Ectodermal cell (in vitro differentiated cells): ENCODE measurements around the gene SLC18A3.

Experiments used
- H3K27ac ChIP-seq: 2 replicates; pipeline ENCODE4 v1.7.0; 2013; ENCODE audit warnings: mild to moderate bottlenecking, low read depth, low read length; ENCODE audit not compliant: insufficient read depth, poor library complexity, severe bottlenecking
- H3K27me3 ChIP-seq: 2 replicates; pipeline ENCODE4 v1.7.0; 2013; ENCODE audit warnings: mild to moderate bottlenecking, low read length; ENCODE audit not compliant: insufficient read depth, control insufficient read depth, poor library complexity, severe bottlenecking
- H3K36me3 ChIP-seq: one replicate; pipeline ENCODE4 v1.7.0; 2013; ENCODE audit warnings: low read length; ENCODE audit not compliant: control insufficient read depth, insufficient read depth
- H3K4me1 ChIP-seq: one replicate; pipeline ENCODE4 v1.7.0; 2013; ENCODE audit warnings: low read length; ENCODE audit not compliant: control insufficient read depth, insufficient read depth
- H3K4me3 ChIP-seq: 2 replicates; pipeline ENCODE4 v1.7.0; 2013; ENCODE audit warnings: low read depth, low read length, control low read depth; ENCODE audit not compliant: insufficient read depth
- H3K9me3 ChIP-seq: 2 replicates; pipeline ENCODE4 v1.7.0; 2013; ENCODE audit warnings: mild to moderate bottlenecking, low read length, moderate library complexity; ENCODE audit not compliant: control insufficient read depth
- WGBS, 2 experiments: methylation state at CpG; one replicate each; pipeline ENCODE4 v1.1.7; 2013; ENCODE audit warnings: missing lambda C conversion rate in 2 of 2; 5-methylcytosine and 5-hydroxymethylcytosine counted together

The SLC18A3 gene

GRCh38 chr10:49643241-49644034 is 33.3 kb downstream of the SLC18A3 start:
- no peaks in the 10 kb centered on the region for H3K27me3 ChIP-seq
- no peaks in the 10 kb centered on the region for H3K9me3 ChIP-seq
- H3K27ac ChIP-seq, result no peak overlapping the region
- no peaks in the 10 kb centered on the region for H3K36me3 ChIP-seq
- 92% methylated on average over 5 of the region's 5 CpGs for WGBS, 2 experiments
- no peak overlapping the region for H3K4me3 ChIP-seq
- H3K4me1 ChIP-seq, result no peaks in the 10 kb centered on the region

GRCh38 chr10:49644035-49644646 is 34.0 kb downstream of the SLC18A3 start:
- Histone ChIP-seq H3K4me3 (no peak overlapping the region), H3K27me3 (no peaks in the 10 kb centered on the region)
- 93 to 94% methylated on average over 7 of the region's 7 CpGs for WGBS, 2 experiments

GRCh38 chr10:49645417-49645816 is 35.3 kb downstream of the SLC18A3 start:
- Histone ChIP-seq H3K27ac (no peak overlapping the region), H3K9me3 (no peaks in the 10 kb centered on the region), H3K4me1 (no peaks in the 10 kb centered on the region), H3K4me3 (no peak overlapping the region), H3K36me3 (no peaks in the 10 kb centered on the region), H3K27me3 (no peaks in the 10 kb centered on the region)
- 93 to 94% methylated on average over 8 of the region's 8 CpGs for WGBS, 2 experiments

More at GRCh38 chr10:49644035-49644646, 34.0 kb downstream of the SLC18A3 start:
- Histone ChIP-seq H3K4me1 (no peaks in the 10 kb centered on the region), H3K9me3 (no peaks in the 10 kb centered on the region), H3K27ac (no peak overlapping the region), H3K36me3 (no peaks in the 10 kb centered on the region)

- no peaks in the 10 kb centered on the region for H3K4me1 ChIP-seq
- H3K4me3 ChIP-seq, result no peak overlapping the region
- H3K36me3 ChIP-seq, result no peaks in the 10 kb centered on the region
- no peaks in the 10 kb centered on the region for H3K27me3 ChIP-seq
- 91 to 93% methylated on average over 22 of the region's 22 CpGs for WGBS, 2 experiments
- H3K9me3 ChIP-seq, result no peaks in the 10 kb centered on the region
- H3K27ac ChIP-seq, result no peak overlapping the region
These were observed 36.1 kb downstream of the SLC18A3 start for GRCh38 chr10:49645871-49646870.

GRCh38 chr10:49647554-49647953 is 37.4 kb downstream of the SLC18A3 start:
- Histone ChIP-seq H3K4me1 (no peaks in the 10 kb centered on the region), H3K27ac (no peak overlapping the region), H3K9me3 (no peaks in the 10 kb centered on the region), H3K4me3 (no peak overlapping the region), H3K36me3 (no peaks in the 10 kb centered on the region), H3K27me3 (no peaks in the 10 kb centered on the region)
- WGBS, 2 experiments, result 89 to 92% methylated on average over 3 to 4 of the region's 4 CpGs

- Histone ChIP-seq H3K4me1 (no peaks in the 10 kb centered on the region), H3K9me3 (no peaks in the 10 kb centered on the region), H3K27me3 (no peaks in the 10 kb centered on the region), H3K36me3 (no peaks in the 10 kb centered on the region), H3K4me3 (no peak overlapping the region), H3K27ac (no peak overlapping the region)
- WGBS, 2 experiments, result 85 to 86% methylated on average over 18 of the region's 18 CpGs
These were observed 38.1 kb downstream of the SLC18A3 start for GRCh38 chr10:49647985-49648795.

GRCh38 chr10:49649294-49649693 is 39.2 kb downstream of the SLC18A3 start:
- no peaks in the 10 kb centered on the region for H3K36me3 ChIP-seq
- no peaks in the 10 kb centered on the region for H3K27me3 ChIP-seq
- WGBS, 2 experiments, result 27 to 28% methylated on average over 17 of the region's 17 CpGs
- H3K4me3 ChIP-seq, result no peak overlapping the region
- H3K4me1 ChIP-seq, result no peaks in the 10 kb centered on the region
- no peaks in the 10 kb centered on the region for H3K9me3 ChIP-seq
- no peak overlapping the region for H3K27ac ChIP-seq

- no peaks in the 10 kb centered on the region for H3K9me3 ChIP-seq
- no peaks in the 10 kb centered on the region for H3K4me1 ChIP-seq
- H3K4me3 ChIP-seq, result no peak overlapping the region
- no peaks in the 10 kb centered on the region for H3K27me3 ChIP-seq
- H3K27ac ChIP-seq, result no peak overlapping the region
- WGBS, 2 experiments, result 77 to 82% methylated on average over 8 of the region's 8 CpGs
- H3K36me3 ChIP-seq, result no peaks in the 10 kb centered on the region
These were observed 40.0 kb downstream of the SLC18A3 start for GRCh38 chr10:49649936-49650723.

GRCh38 chr10:49650724-49651034 is 40.6 kb downstream of the SLC18A3 start:
- WGBS, 2 experiments, result 96 to 100% methylated on average over 1 of the region's 1 CpG
- Histone ChIP-seq H3K36me3 (no peaks in the 10 kb centered on the region), H3K4me1 (no peaks in the 10 kb centered on the region), H3K27me3 (no peaks in the 10 kb centered on the region), H3K4me3 (no peak overlapping the region), H3K9me3 (no peaks in the 10 kb centered on the region), H3K27ac (no peak overlapping the region)
